ENCODE data around the gene UQCRHL. TPM values are rescaled to one million over a fixed set of nuclear protein-coding genes. Genes with fewer than 3 reads are reported as not detected.

UQCRHL gene
- total RNA-seq, 1 experiment from 2014 or later = 11.2 TPM

DNA sequence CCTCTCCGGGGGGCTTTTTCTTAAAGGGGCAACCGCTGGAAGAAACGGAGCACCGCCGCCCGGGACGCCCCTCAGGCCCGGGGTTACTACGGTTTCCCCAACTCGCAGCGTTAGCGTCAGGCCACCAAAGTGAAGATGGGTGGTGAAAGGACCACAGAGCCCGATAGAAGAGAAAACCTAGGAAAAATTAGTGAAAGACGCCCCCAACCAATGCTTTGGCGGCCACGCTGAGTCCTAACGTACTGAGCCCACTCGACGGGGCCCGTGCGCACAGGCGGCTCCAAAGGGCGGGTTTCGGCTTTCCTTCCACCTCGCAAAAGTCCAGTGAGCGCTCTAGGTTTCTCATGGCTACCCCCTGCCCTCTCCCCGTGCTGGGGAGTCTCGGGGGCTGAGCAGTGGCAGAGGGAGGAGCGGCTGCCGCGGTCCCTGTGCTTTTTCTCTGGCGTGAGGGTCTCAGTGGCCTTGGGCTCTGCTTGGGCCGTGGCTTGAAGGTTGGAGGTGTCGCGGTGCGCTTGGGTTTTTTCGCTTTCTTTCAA is 27.8 kb upstream of the UQCRHL start:
- BruUV-seq (replicated peaks) = TSS peak; percentile 71
- H2AFZ ChIP-seq (ENCODE audit: low read length) = peak overlapping the region; percentile 80

DNA sequence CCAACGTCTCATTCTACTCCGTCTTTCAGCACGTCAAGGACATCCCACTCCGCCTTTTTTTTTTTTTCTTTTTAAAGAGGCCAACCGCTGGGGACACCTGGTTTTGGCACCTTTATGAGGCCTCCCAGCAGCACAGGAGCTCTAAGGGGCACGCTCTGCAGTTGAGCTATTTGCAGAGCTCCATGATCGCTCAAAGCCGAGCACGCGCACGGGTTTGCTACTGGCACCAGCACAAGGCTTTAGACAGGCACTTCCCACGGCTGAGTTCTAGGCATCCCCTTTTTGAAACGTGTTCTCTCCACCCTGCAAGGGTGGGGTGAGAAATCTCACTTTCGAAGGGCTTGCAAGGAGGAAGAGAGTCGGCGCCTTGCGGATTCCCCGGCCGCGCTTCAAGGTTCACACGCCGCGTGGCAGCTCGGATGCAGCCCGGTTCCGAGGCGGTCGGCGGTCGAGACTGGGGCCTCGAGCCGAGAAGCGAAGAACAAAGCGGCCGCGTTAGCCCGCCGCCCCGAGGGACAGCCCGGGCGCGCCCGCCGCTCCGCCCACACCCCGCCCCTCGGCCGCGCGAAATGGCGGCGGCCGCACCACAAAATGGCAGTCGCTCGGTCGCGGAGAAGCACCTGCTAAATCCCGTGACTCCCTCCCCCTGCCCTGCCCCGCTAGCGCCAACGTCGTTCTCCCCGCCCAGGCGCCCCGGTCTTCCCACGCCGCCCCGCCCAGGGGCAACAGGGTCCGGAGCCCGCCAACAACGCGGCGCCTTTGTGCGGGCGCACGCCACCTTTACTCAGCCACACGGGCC is 27.2 kb upstream of the UQCRHL start:
- CTCF ChIA-PET = interaction anchor here (0.5 to 0.7 kb wide), 2 partner anchors 19 to 243 kb away, joined by 5 to 7 read pairs; no protein-coding TSS in a partner anchor
- Histone ChIP-seq H3K9ac (ENCODE audit: low read length) (peak overlapping the region; percentile 100), H3K79me2 (ENCODE audit: low read length) (peaks cover 21% of the 10 kb centered on the region), H3K4me3 (ENCODE audit: low read length) (peak overlapping the region; percentile 74), H3K9me2 (replicated peaks; ENCODE audit: low read length) (no peaks in the 10 kb centered on the region), H3K4me1 (ENCODE audit: insufficient read depth, low read length) (peaks cover 26% of the 10 kb centered on the region), H3K27ac (ENCODE audit: low read length) (peak overlapping the region; percentile 100), H3K27me3 (ENCODE audit: low read length) (no peaks in the 10 kb centered on the region), H3K36me3 (ENCODE audit: low read depth, low read length) (no peaks in the 10 kb centered on the region), H4K20me1 (ENCODE audit: low read length) (no peaks in the 10 kb centered on the region), H3K4me2 (ENCODE audit: low read length) (peak overlapping the region; percentile 100), H3K9me3 (ENCODE audit: low read length) (no peaks in the 10 kb centered on the region), H3F3A (ENCODE audit: low read length, unreplicated experiment) (no peaks in the 10 kb centered on the region), H2AFZ (ENCODE audit: low read length) (peak overlapping the region; percentile 80)
- BruUV-seq (replicated peaks) = no TSS peak
- TF ChIP-seq, protein P1, sequence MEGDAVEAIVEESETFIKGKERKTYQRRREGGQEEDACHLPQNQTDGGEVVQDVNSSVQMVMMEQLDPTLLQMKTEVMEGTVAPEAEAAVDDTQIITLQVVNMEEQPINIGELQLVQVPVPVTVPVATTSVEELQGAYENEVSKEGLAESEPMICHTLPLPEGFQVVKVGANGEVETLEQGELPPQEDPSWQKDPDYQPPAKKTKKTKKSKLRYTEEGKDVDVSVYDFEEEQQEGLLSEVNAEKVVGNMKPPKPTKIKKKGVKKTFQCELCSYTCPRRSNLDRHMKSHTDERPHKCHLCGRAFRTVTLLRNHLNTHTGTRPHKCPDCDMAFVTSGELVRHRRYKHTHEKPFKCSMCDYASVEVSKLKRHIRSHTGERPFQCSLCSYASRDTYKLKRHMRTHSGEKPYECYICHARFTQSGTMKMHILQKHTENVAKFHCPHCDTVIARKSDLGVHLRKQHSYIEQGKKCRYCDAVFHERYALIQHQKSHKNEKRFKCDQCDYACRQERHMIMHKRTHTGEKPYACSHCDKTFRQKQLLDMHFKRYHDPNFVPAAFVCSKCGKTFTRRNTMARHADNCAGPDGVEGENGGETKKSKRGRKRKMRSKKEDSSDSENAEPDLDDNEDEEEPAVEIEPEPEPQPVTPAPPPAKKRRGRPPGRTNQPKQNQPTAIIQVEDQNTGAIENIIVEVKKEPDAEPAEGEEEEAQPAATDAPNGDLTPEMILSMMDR (conservative IDR thresholded peaks at IDR 0.05; ENCODE audit: low read depth, low read length) = no peak
- TF ChIP-seq EZH2 (IDR thresholded peaks at IDR 0.05; ENCODE audit: low read length, unreplicated experiment) = no peak
- TF ChIP-seq EZH2phosphoT487 (IDR thresholded peaks at IDR 0.05; ENCODE audit: borderline replicate concordance, low read length) = no peak
- POLR2A ChIA-PET (ENCODE audit: unreplicated experiment) = interaction anchor here (0.5 to 2.0 kb wide), 8 partner anchors 13 to 125 kb away, joined by 3 to 15 read pairs (median 7); partner anchors contain the start of gene SPEN
- intact Hi-C loops (cut with micrococcal nuclease) = loop anchor here (1.0 kb wide), 1 partner anchor 13 kb away; the partner anchor contains the start of gene SPEN
- ATAC-seq = peak; percentile 56
- peak; percentile 91 for DNase-seq

More for the DNA sequence above, 27.8 kb upstream of the UQCRHL start:
- H3K27ac ChIP-seq (ENCODE audit: low read length) = peak overlapping the region; percentile 100
- H3K9ac ChIP-seq (ENCODE audit: low read length) = peak overlapping the region; percentile 100
- H3K4me2 ChIP-seq (ENCODE audit: low read length) = peak overlapping the region; percentile 100
- H3K9me3 ChIP-seq (ENCODE audit: low read length) = no peaks in the 10 kb centered on the region
- CTCF ChIA-PET = no interaction called here
- H3K27me3 ChIP-seq (ENCODE audit: low read length) = no peaks in the 10 kb centered on the region
- DNase-seq = no peak
- H3K36me3 ChIP-seq (ENCODE audit: low read depth, low read length) = no peaks in the 10 kb centered on the region
- H3K9me2 ChIP-seq (replicated peaks; ENCODE audit: low read length) = no peaks in the 10 kb centered on the region
- ATAC-seq = peak; percentile 19
- no peak for TF ChIP-seq EZH2 (IDR thresholded peaks at IDR 0.05; ENCODE audit: low read length, unreplicated experiment)
- TF ChIP-seq, protein P1 (conservative IDR thresholded peaks at IDR 0.05; ENCODE audit: low read depth, low read length) = no peak
- no peak for TF ChIP-seq EZH2phosphoT487 (IDR thresholded peaks at IDR 0.05; ENCODE audit: borderline replicate concordance, low read length)
- POLR2A ChIA-PET (ENCODE audit: unreplicated experiment) = interaction anchor here (1.0 kb wide), 1 partner anchor 12 kb away, joined by 6 read pairs; the partner anchor contains the start of gene SPEN
- peaks cover 20% of the 10 kb centered on the region for H3K4me1 ChIP-seq (ENCODE audit: insufficient read depth, low read length)
- H4K20me1 ChIP-seq (ENCODE audit: low read length) = no peaks in the 10 kb centered on the region
- intact Hi-C loops (cut with micrococcal nuclease) = loop anchor here (1.0 kb wide), 1 partner anchor 12 kb away; the partner anchor contains the start of gene SPEN
- H3K4me3 ChIP-seq (ENCODE audit: low read length) = peak overlapping the region; percentile 74
- H3F3A ChIP-seq (ENCODE audit: low read length, unreplicated experiment) = no peaks in the 10 kb centered on the region
- H3K79me2 ChIP-seq (ENCODE audit: low read length) = peaks cover 21% of the 10 kb centered on the region

Measured in PC-3 (cell line).